SHP77 treated with DMSO at 0.1 percent for 48 hours (cell line): ENCODE results near the gene PHAF1.
"Not testable (repeated sequence)": the region's sequence is repeated elsewhere in the genome, so short reads cannot be mapped to it uniquely, and the experiment has no call there.

Experiments used
- DNase-seq: peaks from one replicate; lab custom pipeline; 2025; lab: John Stamatoyannopoulos, UW

The PHAF1 gene

DNA sequence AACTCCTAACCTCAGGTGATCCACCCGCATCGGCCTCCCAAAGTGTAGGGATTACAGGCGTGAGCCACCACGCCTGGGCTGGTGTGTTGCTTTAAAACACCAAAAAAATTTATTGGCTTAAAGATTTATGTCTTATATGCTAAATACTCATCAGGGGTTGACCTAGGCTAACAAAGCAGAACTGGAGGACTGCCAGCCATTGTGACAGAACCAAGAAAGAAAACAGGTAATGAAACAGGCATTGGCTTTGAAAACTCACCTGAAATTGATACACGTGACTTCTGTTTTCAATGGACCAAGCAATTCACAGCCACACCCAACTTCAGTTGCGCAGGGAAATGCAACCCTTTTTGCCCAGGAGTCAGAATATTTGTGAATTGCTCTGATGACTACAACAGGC is 4.9 kb upstream of the PHAF1 start:
- no peak for DNase-seq

DNA sequence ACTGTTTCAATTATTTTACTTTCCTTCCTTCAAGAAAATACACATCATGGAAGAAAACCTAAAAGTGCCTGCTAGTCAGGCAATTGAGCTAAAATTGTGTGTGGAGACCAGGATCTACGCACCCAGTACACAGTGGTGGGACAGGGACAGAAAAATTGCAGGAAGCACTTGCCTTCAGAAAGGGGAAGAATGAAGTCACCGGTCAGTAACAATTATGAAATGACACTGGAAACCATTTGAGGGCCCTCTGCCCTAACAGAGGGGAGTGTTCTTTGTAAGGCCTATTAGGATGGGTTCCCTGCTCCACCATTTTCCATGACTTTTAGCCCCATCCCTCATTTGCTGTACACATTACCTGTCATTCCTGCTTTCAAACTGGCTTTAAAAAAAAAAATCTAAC is 4.5 kb upstream of the PHAF1 start:
- no peak for DNase-seq

DNA sequence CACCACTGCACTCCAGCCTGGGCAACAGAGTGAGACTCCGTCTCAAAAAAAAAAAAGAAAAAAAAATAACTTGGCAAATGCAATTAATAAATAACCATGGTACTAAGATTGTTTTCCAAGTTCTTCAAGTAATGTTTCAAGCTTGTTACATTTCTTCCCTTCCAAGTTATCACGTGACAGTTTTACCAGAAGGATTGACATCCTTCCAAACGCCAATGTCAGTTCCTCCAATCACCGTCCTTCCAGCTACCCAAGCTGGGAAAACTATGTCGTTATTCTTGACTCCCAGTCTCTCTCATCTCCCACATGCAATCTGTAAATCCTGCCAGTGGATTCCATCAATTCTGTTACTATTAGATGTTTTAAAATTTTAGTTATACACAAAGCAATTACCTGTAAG is 3.9 kb upstream of the PHAF1 start:
- no peak for DNase-seq

DNA sequence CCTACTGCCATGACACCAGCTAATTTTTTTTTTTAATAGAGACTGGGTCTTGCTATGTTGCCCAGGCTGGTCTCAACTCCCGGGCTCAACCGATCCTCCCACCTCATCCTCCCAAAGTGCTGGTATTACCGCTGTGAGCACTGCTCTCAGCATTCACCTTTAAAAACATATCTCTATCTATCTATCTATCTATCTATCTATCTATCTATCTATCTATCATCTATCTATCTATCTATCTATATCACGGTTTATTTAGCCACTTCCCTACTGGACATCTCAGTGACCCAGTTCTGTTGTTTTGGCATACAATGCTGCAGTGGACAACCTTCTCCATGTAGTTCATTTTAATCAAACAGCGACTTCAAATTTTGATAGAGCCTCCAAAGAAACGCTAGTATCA is 1.3 kb upstream of the PHAF1 start:
- no peak for DNase-seq

DNA sequence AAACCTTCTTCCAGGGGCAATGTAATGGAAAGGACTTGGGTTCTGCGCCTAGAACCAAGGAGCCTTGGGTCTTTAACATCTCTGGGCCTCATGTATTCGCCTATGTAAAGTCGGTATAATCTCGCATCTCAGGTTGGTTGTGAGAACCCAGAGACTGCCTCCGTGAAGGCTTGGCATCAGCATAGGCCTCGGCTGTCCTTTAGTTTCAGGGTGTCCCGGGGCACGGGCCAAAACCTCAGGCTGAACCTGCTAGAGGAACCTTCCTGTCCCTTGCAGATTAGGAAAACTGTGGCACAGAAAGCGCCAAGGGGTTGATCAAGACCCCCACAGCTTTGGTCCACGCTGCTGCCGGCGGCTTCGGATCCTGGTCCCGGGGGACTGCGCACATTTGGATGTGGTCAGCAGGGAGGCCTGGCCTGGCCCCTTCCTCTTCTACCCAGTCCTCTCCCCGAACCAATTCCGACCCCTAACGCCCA is 772 bp upstream of the PHAF1 start:
- DNase-seq, result no peak

DNA sequence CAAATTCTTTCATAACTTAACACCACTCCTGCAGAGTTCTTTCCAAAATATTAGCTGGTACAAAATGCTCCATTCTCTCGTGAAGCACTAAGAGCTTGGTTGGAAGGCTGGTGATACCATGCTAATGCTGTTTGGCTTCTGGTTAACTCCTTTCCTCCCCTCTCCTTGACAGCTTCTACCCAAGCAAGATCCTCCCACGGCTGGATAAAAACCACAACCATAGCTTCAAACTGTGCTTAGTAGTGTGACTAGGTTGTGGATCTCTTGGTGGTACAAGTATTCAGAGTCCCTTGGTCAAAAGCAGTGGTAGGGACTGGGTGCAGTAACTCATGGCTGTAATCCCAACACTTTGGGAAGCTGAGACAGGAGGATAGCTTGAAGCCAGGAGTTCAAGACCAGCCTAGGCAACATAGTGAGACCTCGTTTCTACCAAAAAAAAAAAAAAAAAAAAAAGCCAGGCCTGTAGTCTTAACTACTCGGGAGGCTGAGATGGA is 2.3 kb downstream of the PHAF1 start:
- DNase-seq, result no peak

DNA sequence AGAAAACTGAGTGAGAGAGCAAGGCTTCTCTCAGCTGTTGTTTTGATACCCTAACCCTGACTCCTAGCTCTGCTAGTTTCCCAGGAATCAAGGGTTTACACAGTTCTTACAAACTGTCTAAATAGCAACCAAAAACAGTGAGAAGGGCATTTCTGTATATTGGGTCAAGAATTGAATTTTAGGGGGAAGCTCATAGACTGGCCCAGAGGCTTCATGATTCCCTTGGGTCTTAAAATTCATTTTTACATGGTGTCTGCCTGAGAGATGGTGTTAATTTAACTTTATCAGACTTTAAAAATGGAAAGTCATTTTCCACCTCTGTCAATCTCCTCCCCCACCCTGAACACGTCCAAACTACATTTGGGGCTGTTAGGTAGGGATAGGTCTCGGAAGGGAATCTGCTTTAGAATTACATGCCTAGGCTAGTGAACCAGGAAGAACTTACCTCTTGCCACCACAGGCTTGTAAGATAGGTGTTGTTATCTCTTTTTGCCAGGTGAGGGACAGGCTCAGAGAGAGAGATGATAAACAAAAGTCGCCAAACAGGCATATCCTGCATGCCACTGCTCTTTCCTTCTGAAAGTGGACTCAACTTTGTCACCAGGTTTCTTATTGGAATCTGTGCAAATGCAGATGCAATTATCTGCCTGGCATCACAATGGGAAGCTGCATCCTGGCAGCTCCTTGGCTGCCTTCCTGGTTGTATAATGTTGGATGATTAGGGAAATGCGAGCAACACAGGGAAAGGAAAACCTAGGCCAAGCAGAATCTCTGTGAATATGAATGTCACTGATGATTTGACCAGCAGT is 3.1 kb downstream of the PHAF1 start:
- no peak for DNase-seq

DNA sequence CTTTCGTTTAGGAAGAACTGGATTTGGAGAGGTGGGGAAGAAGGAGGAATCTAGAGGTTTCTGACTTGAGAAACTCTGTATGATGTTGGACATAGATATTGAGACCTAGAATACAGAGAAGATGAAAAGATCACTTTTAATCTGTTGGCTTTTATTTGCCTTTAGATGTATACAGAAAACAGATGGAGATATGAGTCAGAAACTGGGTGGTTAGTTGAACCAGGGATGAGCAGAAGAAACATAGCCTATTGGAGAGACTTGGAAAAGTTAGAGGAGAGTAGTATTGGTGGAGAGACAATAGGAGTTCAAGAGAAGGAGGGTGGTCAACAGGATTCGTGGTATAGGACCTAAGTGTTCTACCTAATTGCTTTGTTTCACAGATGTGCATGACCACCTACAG is 5.1 kb downstream of the PHAF1 start:
- no peak for DNase-seq

DNA sequence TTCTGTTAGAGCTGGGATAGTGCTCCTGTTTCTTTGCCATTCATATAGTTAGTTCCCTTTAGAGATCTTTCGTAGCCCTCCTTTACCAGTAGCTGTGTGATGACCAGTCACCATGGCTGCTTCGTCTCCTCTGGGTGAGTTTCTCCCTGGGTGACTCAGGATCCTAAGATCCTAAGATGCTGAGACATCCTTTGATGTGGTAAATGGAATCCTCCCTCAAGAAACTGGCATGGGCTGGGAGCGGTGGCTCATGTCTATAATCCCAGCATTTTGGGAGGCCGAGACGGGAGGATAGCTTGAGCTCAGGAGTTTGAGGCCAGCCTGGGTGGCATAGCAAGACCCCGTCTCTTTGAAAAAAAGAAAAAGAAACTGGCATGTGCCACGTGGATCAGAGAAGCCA is 5.9 kb downstream of the PHAF1 start:
- no peak for DNase-seq

DNA sequence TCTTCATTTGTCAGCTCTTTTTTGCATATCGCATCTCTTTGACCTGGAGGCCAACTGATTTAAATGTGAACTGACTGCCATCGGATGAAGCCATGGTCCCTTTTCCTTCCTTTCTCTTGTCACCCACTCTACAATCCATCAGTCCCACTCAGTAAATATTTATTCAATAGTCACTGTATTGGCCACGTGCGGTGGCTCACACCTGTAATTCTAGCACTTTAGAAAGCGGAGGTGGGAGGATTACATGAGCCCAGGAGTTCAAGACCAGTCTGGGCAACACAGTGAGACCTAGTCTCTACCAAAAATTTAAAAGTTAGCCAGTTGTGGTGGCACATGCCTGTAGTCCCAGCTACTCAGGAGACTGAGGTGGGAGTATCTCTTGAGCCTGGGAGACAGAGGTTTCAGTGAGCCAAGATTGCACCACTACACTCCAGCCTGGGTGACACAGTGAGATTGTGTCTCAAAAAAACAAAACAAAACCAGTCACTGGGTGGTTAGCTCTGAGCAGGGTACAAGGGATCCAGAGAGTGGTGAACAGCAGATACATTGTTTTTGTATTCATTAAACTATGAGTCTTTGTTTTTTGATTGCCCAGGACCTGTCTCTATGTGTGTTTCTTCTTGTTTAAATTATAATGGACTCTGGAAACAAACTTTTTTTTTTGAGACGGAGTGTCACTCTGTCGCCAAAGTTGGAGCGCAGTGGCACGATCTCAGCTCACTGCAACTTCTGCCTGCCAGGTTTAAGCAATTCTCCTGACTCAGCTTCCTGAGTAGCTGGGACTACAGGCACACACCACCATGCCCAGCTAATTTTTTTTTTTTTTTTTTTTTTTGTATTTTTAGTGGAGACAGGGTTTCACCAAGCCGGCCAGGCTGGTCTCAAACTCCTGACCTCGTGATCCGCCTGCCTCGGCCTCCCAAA is 6.9 kb downstream of the PHAF1 start:
- DNase-seq, result no peak

DNA sequence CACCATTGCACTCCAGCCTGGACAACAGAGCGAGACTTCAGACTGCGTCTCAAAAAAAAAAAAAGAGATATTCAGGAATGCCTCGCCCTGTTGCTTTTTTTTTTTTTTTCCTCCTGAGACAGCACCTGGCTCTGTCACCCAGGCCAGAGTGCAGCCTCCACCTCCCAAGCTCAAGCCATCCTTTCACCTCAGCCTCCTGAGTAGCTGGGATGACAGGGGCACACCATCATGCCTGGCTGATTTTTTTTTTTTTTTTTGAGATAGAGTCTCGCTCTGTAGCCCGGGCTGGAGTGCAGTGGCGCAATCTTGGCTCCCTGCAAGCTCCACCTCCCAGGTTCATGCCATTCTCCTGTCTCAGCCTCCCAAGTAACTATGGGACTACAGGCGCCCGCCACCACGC is 8.0 kb downstream of the PHAF1 start:
- DNase-seq, result no peak

DNA sequence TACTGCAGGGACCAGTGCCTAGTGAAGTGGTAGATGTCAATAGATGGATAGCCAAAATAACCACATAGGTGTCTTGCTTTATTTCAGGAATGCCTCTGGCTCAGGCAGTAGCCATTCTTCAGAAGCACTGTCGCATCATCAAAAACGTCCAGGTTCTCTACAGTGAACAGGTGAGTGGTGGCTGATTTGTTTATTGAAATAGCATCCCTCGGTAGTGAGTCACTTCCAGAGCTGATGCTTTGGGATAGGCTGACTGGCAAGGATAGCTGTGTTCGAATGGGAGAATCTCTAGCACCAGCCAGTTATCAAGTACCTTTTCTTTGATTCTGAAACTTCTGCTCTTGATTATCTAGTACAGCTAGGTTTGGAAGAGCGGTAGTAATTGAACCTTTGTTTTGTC is 10.3 kb downstream of the PHAF1 start:
- no peak for DNase-seq

DNA sequence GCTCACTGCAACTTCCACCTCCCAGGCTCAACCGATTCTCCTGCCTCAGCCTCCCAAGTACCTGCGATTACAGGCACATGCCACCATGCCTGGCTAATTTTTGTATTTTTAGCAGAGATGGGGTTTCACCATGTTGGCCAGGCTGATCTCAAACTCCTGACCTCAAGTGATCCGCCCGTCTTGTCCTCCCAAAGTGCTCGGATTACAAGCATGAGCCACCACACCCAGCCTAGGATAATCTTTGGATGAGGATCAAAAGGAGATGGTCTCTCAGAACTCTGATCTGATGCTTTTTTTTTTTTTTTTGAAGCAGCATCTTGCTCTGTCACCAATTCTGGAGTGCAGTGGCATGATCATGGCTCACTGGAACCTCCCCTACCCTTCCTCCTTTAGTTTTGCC is 13.1 kb downstream of the PHAF1 start:
- DNase-seq, result not testable (repeated sequence)

DNA sequence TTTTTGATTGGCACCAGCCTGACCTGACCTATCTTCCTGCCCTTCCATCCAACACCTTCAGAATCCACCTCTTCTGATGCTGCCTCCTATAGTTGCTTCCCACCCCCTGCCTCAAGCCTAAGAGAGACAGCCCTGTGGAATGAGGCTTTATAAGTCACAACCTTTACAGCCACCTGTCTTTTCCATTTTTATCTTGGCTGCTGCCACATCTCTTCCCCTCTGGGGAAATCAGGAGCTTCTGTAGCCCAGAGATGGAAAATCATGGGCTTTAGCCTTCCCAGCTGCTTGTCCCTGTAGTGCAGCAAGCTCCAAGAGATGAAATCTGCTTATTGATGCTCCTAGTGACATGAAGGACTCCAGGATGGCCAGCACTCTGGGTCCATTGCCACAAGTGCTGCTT is 18.7 kb downstream of the PHAF1 start:
- no peak for DNase-seq

DNA sequence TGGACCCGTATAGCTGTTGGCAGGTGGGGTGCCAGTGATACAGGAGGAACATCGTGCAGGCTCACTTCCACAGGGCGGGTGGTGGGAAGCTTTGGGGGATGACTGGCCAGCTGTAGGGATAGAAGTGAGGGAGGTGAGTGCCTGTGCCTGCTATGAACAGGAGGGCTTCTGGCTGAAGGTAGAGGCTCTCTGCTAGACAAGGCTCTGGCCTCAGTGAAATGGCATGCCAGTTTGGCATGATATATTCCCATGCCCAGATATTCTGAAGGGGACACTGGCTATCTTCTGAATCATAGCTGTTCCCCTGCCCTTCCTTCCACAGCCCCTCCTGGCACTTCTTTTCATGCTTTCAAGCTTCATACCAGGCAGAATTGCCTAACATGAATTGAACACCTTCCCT is 19.1 kb downstream of the PHAF1 start:
- DNase-seq, result no peak

DNA sequence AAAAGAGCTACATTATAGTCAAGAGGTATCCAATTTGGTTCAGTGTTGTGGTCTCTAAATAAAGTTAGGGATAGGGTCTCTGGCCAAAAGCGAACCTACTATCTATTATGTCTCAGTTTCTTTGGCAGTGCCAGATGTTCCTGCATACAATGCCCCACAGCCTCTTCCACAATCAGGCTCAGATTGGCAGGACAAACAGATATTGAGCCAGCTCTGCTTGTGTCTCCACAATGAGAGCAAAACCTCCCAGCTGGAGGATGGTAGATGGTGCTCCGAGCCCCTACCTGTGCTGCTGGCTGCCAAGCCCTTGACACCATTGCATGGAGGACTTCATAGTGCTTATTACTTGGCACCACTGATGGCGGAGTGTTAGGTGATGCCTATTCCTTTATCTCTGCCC is 19.7 kb downstream of the PHAF1 start:
- no peak for DNase-seq

DNA sequence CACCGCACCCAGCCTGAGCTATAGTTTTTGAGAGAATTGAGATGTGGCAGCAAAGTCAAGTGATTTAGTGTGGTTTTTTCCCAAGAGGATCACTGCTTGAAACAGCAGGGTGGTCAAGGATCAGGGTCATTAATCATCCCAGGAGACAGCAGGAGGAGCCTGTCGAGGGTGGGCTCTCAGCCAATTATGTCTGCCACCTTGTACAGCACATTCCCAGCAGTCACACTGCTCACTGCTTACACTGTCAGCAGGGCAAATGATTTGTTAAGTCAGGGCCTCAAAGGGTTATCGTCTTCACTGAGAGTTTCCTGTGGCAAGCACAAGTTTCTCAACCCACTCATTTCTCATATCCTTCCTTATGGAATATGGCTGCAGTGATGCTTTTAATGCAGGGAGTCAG is 27.9 kb downstream of the PHAF1 start:
- no peak for DNase-seq

DNA sequence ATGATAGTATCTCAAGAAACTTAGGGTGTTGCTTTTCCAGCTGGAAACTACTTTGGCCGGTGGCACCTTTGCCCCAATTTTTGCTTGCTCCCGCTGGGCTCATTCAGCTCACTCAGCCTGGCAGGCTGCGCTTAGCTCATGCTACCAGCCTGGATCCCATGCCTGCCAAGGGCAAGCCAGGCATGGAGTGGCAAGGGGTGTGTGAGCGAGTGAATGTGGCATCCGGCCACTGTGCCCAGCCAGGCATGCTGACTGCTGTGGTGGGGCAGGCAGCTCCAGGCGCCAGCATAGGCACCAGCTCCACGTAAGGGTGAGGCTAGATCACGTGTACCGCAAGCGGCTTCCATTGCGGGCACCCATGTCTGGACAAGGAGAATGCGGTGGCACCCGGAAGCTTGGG is 31.6 kb downstream of the PHAF1 start:
- no peak for DNase-seq

DNA sequence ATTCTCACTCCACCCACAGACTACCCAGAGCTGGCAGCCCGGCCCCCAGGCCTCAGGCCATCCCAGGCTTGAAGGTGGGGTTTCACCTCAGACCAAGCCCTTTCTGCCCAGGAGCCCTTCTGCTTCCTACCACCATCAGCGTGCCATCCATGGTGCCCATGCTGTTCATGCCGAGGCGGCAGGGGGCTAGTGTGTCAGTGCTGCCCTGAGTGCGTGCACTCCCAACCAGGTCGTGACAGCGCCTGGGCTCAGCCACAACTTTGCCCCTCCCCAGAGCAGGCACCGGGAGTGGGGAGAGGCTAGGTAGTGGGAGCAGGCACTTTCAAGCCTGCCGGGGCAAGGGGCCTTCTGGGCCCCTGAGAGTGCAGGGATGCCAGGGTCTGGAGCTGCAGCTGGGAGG is 32.6 kb downstream of the PHAF1 start:
- no peak for DNase-seq

DNA sequence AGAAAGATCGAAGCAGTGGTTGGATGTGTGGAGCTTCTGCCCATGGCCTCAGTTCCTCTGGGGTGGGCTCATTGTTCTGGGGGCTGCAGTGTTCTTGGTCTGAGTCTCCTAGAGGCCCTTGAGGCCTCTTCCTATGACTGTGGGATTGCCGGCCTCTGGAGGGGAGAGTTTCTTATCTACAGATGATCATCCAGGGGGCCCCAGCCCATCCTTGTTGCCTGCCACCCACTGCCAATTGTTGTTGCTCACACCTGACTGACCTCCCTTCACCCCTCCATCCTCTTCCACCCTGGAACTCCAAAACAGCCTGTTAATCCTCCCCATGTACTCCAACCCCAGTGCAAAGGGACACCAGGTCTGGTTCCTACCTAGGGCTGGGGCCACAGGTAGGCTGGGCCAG is 35.2 kb downstream of the PHAF1 start:
- DNase-seq, result no peak

DNA sequence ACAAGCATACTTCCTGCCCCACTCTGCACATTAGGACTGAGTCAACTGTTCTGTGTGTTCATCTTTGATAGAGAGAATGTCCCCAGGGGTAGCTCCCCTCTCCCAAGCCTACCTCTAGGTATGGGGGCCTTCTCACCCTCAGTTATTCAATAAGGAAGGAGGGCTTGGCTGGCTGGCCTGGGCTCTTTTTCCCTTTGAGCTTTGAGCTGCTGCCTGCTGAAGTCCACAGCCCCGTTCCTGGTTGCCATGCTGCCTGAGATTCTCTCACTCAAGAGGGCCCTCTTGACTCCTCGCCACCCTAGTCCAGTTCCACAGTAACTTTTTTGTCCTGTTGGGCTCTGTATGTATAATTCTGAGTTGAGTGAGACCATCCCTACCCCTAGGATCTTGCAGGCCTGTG is 36.0 kb downstream of the PHAF1 start:
- DNase-seq, result no peak

DNA sequence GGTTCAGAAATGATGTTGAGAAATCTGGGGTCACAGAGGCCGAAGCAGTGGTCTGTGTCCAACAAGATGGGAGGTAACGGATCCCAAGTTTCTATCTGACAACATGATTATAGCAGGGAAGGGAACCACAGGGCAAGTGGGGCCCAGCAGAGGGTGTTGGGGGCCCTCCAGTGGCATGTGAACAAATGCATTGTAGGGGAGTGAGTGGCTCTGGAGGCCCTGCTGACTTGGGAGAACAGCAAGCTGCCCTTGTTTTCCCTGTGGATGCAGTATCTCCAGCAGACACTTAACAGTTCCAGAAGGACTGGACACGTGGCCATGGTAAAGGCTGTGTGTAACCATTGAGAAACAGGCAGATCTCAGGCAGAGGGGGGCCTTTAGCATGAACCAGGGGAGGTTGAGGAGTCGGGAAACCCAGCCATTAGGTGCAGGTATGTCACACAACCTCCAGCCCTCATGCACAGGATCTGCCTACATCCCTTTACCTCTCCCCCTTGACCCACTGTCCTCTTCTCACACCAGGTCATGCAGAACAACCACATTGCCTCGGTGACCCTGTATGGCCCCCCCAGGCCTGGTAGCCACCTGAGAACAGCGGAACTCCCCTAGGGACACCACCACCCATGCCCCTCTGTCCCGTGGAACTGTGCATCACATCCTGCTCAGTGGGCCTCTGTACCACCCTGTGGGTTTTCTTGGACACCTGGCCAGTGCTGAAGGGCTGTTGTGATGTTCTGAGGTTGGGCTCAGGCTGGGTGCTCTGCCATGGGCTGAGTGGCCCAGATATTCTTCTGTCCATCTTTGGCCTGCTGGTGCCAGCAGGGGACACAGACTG is 37.0 kb downstream of the PHAF1 start:
- DNase-seq, result no peak
